B cell (primary cell): ENCODE results near the gene IDH2. TPM values are rescaled to one million over a fixed set of nuclear protein-coding genes. Genes with fewer than 3 reads are reported as not detected.

Experiments
- ATAC-seq: fragments of 200-7000 bp; cut with Tn5 transposase; one replicate; pipeline ENCODE4 v1.10.0; 2021; ENCODE audit warnings: low read depth, mild to moderate bottlenecking, moderate number of reproducible peaks, moderate library complexity
- CTCF ChIA-PET: fragments of 350-600 bp; sonication (Branson Sonifier 250); formaldehyde crosslinking; loops from one replicate; lab custom pipeline; 2021; ENCODE audit warnings: antibody characterized with exemption, inconsistent platforms; lab: Charles Lee
- POLR2A ChIA-PET: fragments of 350-600 bp; sonication (Branson Sonifier 250); formaldehyde crosslinking; loops from one replicate; lab custom pipeline; 2021; ENCODE audit warnings: antibody characterized with exemption; lab: Charles Lee
- DNase-seq: peaks from one replicate; pipeline ENCODE4 v3.0.0; 2013
- H2AFZ ChIP-seq: 2 replicates; pipeline ENCODE4 v1.6.1; 2012; ENCODE audit warnings: mild to moderate bottlenecking, low read depth, low read length; ENCODE audit not compliant: insufficient read depth, poor library complexity, severe bottlenecking
- H3K27ac ChIP-seq, 2 donors: 1 replicate in 1 of 2; 2 replicates in 1 of 2; pipeline ENCODE4 v1.5.1; 2012 to 2013; ENCODE audit warnings: low read length in 2 of 2, mild to moderate bottlenecking in 2 of 2, moderate library complexity in 1 of 2
- H3K27me3 ChIP-seq, 4 experiments: fragments of 200-600 bp in 1 of 4; sonication (generic) in 1 of 4; replicated peaks in 1 of 4; 1 replicate in 2 of 4; 2 replicates in 2 of 4; pipeline versions ENCODE4 v1.6.1 to v1.7.0; 2013 to 2016; ENCODE audit warnings: low read length in 3 of 4, mild to moderate bottlenecking in 2 of 4, mixed read lengths in 1 of 4, moderate library complexity in 1 of 4; ENCODE audit not compliant: insufficient read depth in 4 of 4, control insufficient read depth in 3 of 4; ENCODE audit errors: control extremely low read depth in 1 of 4
- H3K36me3 ChIP-seq, 2 experiments: replicated peaks in 1 of 2; 1 replicate in 1 of 2; 2 replicates in 1 of 2; pipeline versions ENCODE4 v1.6.1 to v1.7.1; 2013; ENCODE audit warnings: low read length in 1 of 2; ENCODE audit not compliant: insufficient read depth in 2 of 2, control insufficient read depth in 1 of 2; ENCODE audit errors: control extremely low read depth in 1 of 2, extremely low read depth in 1 of 2
- H3K4me1 ChIP-seq, 2 donors: fragments of 200-600 bp in 1 of 2; sonication (generic) in 1 of 2; 1 replicate in 1 of 2; 2 replicates in 1 of 2; pipeline versions ENCODE4 v1.5.1 to v1.6.1; 2013 to 2017; ENCODE audit warnings: low read length in 2 of 2; ENCODE audit not compliant: control insufficient read depth in 2 of 2, insufficient read depth in 2 of 2
- H3K4me2 ChIP-seq: replicated peaks from 2 replicates; pipeline ENCODE3; 2012; ENCODE audit warnings: mild to moderate bottlenecking, low read depth, low read length; ENCODE audit not compliant: poor library complexity, severe bottlenecking
- H3K4me3 ChIP-seq, 5 experiments: fragments of 200-600 bp in 1 of 5; sonication (generic) in 1 of 5; 1 replicate in 3 of 5; 2 replicates in 2 of 5; pipeline versions ENCODE4 v1.5.1 to v1.7.0; 2011 to 2016; ENCODE audit warnings: low read length in 4 of 5, mild to moderate bottlenecking in 4 of 5, low read depth in 2 of 5, control low read depth in 1 of 5, moderate library complexity in 1 of 5; ENCODE audit not compliant: insufficient read depth in 1 of 5; ENCODE audit errors: control extremely low read depth in 1 of 5, extremely low read depth in 1 of 5
- H3K79me2 ChIP-seq: fragments of 200-600 bp; sonication (generic); one replicate; pipeline ENCODE4 v1.6.0; 2016; ENCODE audit warnings: low read length; ENCODE audit not compliant: control insufficient read depth, insufficient read depth
- H3K9ac ChIP-seq: fragments of 200-600 bp; sonication (generic); 2 replicates; pipeline ENCODE4 v1.6.1; 2017; ENCODE audit warnings: mild to moderate bottlenecking, low read length, moderate library complexity
- H3K9me3 ChIP-seq, 3 donors: one replicate each; pipeline versions ENCODE4 v1.6.1 to v1.7.1; 2013; ENCODE audit warnings: low read length in 2 of 3; ENCODE audit not compliant: control insufficient read depth in 2 of 3, insufficient read depth in 1 of 3; ENCODE audit errors: control extremely low read depth in 1 of 3
- H4K20me1 ChIP-seq: 2 replicates; pipeline ENCODE4 v1.6.0; 2012; ENCODE audit warnings: mild to moderate bottlenecking, low read length; ENCODE audit not compliant: insufficient read depth, control insufficient read depth, poor library complexity, severe bottlenecking
- H3K27ac Mint-ChIP-seq: one replicate; pipeline ENCODE4 v1.8.0; 2021; ENCODE audit warnings: mixed read lengths
- H3K27me3 Mint-ChIP-seq: one replicate; pipeline ENCODE4 v1.8.0; 2021; ENCODE audit warnings: mixed read lengths
- H3K4me1 Mint-ChIP-seq: one replicate; pipeline ENCODE4 v1.8.0; 2021; ENCODE audit warnings: mixed read lengths
- H3K4me3 Mint-ChIP-seq: one replicate; pipeline ENCODE4 v1.8.0; 2021; ENCODE audit warnings: mixed read lengths
- H3K9me3 Mint-ChIP-seq: one replicate; pipeline ENCODE4 v1.8.0; 2022; ENCODE audit warnings: mixed read lengths; ENCODE audit not compliant: insufficient read depth
- EZH2 ChIP-seq: IDR thresholded peaks from 2 replicates; pipeline ENCODE4 v1.6.1; 2012; ENCODE audit warnings: borderline replicate concordance, low read depth, mild to moderate bottlenecking, moderate library complexity, low read length; ENCODE audit not compliant: insufficient read depth, poor library complexity, severe bottlenecking
- WGBS: methylation state at CpG from one replicate; pipeline ENCODE4 v1.1.5; 2013; ENCODE audit warnings: missing lambda C conversion rate; ENCODE audit not compliant: insufficient coverage; 5-methylcytosine and 5-hydroxymethylcytosine counted together
- intact Hi-C: fragments of 100-400 bp; cut with micrococcal nuclease; formaldehyde crosslinking; loops from one replicate; pipeline ENCODE4 v1.10.0; 2022
- polyA plus RNA-seq: library from polyadenylated mRNA; depleted of rRNA; stranded (reverse); fragments of >200 nt; gene quantifications from 2 replicates; pipeline ENCODE4 v1.2.3, GENCODE V29; 2012
- total RNA-seq, 2 donors: library from RNA; stranded (reverse); fragments of 120-200 nt in 1 of 2; gene quantifications; 1 replicate in 1 of 2; 2 replicates in 1 of 2; pipeline versions ENCODE4 v1.2.3 to v1.2.4, GENCODE V29; 2013 to 2022
- TF ChIP-seq, protein P1 (sequence below): fragments of 200-600 bp; IDR thresholded peaks from one replicate; pipeline ENCODE4 v1.8.0; 2022; ENCODE audit warnings: antibody characterized with exemption, mild to moderate bottlenecking

The IDH2 gene
- total and polyA plus RNA-seq, 2 donors (not counting 1 experiment from before 2014, with no cell fraction given) = 30.7 to 35.8 TPM

DNA sequence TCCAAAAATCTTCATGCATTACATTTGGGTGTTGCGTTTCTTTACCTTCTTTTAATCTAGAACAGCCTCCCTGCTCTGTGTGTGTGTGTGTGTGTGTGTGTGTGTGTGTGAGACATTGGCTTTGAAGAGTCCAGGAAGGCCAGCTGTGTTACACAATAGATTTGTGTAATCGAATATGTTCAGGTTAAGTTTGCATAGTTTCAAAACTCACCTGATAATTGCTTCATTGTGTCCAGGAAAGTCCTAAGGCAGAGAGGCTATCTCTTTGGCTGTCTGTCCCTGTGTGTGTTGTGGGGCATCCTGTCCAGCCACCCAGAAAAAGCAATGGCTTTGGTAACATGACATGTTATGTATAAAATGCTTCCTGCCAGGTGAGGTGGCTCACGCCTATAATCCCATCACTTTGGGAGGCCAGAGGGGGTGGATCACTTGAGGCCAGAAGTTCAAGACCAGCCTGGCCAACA lies 63.6 kb downstream of the IDH2 start:
- peaks cover 11% of the 10 kb centered on the region for H4K20me1 ChIP-seq
- H3K27me3 Mint-ChIP-seq = no peaks in the 10 kb centered on the region
- peaks cover 88% of the 10 kb centered on the region for H3K79me2 ChIP-seq
- ChIA-PET POLR2A (interaction anchor here (0.6 kb wide), 1 partner anchor 37 kb away, joined by 3 read pairs; no protein-coding TSS in a partner anchor), CTCF (no interaction called here)
- H3K27ac Mint-ChIP-seq = peak overlapping the region; percentile 88
- peaks cover 70% of the 10 kb centered on the region for H3K4me1 Mint-ChIP-seq
- H3K4me3 ChIP-seq = no peak overlapping the region
- DNase-seq (no peak), ATAC-seq (peak; percentile 2)
- peak overlapping the region; percentile 61 for H3K4me3 Mint-ChIP-seq
- H3K27ac ChIP-seq = no peak overlapping the region
- no peak for TF ChIP-seq EZH2
- TF ChIP-seq, protein P1, sequence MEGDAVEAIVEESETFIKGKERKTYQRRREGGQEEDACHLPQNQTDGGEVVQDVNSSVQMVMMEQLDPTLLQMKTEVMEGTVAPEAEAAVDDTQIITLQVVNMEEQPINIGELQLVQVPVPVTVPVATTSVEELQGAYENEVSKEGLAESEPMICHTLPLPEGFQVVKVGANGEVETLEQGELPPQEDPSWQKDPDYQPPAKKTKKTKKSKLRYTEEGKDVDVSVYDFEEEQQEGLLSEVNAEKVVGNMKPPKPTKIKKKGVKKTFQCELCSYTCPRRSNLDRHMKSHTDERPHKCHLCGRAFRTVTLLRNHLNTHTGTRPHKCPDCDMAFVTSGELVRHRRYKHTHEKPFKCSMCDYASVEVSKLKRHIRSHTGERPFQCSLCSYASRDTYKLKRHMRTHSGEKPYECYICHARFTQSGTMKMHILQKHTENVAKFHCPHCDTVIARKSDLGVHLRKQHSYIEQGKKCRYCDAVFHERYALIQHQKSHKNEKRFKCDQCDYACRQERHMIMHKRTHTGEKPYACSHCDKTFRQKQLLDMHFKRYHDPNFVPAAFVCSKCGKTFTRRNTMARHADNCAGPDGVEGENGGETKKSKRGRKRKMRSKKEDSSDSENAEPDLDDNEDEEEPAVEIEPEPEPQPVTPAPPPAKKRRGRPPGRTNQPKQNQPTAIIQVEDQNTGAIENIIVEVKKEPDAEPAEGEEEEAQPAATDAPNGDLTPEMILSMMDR = no peak
- no peaks in the 10 kb centered on the region for H3K27me3 ChIP-seq
- 100% methylated on average over 1 of the region's 3 CpGs for WGBS
- intact Hi-C loops = loop anchor here (1.0 to 5.0 kb wide), 3 partner anchors 9 to 36 kb away; partner anchors contain the start of gene ZNF710
- no peaks in the 10 kb centered on the region for H3K9me3 ChIP-seq
- H2AFZ ChIP-seq = no peak overlapping the region
- peaks cover 33 to 42% of the 10 kb centered on the region in 2 donors for H3K4me1 ChIP-seq
- no peak overlapping the region for H3K4me2 ChIP-seq
- no peaks in the 10 kb centered on the region for H3K36me3 ChIP-seq
- no peaks in the 10 kb centered on the region for H3K9me3 Mint-ChIP-seq
- no peak overlapping the region for H3K9ac ChIP-seq

DNA sequence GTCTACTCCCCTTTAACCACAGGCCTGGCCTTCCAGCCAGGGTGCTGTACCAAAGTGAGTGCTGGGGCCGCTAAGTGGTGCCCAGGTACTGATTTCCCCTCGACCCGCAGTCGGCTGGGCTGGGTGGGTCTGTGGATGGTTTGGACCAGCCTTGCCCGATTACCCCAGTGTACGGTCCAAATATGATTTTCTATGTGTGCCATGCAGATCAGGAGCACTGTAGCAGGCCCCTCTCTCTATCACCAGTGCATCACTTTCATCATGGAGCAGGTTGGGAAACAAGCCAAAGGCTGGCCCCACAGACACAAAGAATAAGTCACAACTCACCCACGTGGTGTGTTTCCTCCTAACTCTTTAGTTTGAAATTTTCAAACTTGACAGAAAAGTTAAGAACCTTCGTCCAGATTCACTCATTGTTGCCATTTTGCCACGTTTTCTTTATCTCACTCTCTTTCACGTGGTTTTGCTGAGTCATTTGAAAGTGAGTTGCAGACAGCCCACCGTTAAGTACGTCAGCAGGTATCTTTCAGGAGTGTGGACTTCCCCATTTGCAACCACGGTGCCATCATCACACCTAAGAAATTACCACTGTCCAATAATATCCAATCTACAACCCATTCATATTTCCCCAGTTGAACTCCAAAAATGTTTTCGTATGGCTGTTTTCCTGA lies 64.2 kb downstream of the IDH2 start:
- no peaks in the 10 kb centered on the region for H3K27me3 Mint-ChIP-seq
- TF ChIP-seq, protein P1 = no peak
- TF ChIP-seq EZH2 = no peak
- peaks cover 11% of the 10 kb centered on the region for H4K20me1 ChIP-seq
- no peaks in the 10 kb centered on the region for H3K27me3 ChIP-seq
- H3K9me3 Mint-ChIP-seq = no peaks in the 10 kb centered on the region
- 69% methylated on average over 9 of the region's 14 CpGs for WGBS
- no peaks in the 10 kb centered on the region for H3K36me3 ChIP-seq
- peaks cover 88% of the 10 kb centered on the region for H3K79me2 ChIP-seq
- H3K4me1 ChIP-seq = peaks cover 33 to 46% of the 10 kb centered on the region in 2 donors
- H3K4me3 ChIP-seq = no peak overlapping the region
- H3K9ac ChIP-seq = no peak overlapping the region
- intact Hi-C loops = loop anchor here (1.0 to 5.0 kb wide), 3 partner anchors 9 to 36 kb away; partner anchors contain the start of gene ZNF710
- no peak overlapping the region for H3K27ac ChIP-seq
- ATAC-seq (peak; percentile 86), DNase-seq (peak; percentile 78)
- peak overlapping the region; percentile 61 for H3K4me3 Mint-ChIP-seq
- H3K4me1 Mint-ChIP-seq = peaks cover 74% of the 10 kb centered on the region
- POLR2A ChIA-PET = no interaction called here
- peak overlapping the region; percentile 5 for H3K4me2 ChIP-seq
- H3K9me3 ChIP-seq = no peaks in the 10 kb centered on the region
- CTCF ChIA-PET = interaction anchor here (0.8 kb wide), 1 partner anchor 8 kb away, joined by 3 read pairs; no protein-coding TSS in a partner anchor
- no peak overlapping the region for H2AFZ ChIP-seq
- peak overlapping the region; percentile 88 for H3K27ac Mint-ChIP-seq
